Esophagus (tissue), 2 donors: ENCODE data around the gene KRT6A. TPM values are rescaled to one million over a fixed set of nuclear protein-coding genes. Genes with fewer than 3 reads are reported as not detected.

ENCODE experiments used
- H3K27ac ChIP-seq, 2 donors: one replicate each; pipeline ENCODE4 v1.5.1; 2013; ENCODE audit warnings: low read depth in 2 of 2, mild to moderate bottlenecking in 2 of 2, inconsistent platforms in 1 of 2, low read length in 1 of 2, moderate library complexity in 1 of 2
- H3K27me3 ChIP-seq, 2 donors: one replicate each; pipeline ENCODE4 v1.6.1; 2013; ENCODE audit warnings: low read length in 2 of 2, control low read depth in 1 of 2, mild to moderate bottlenecking in 1 of 2; ENCODE audit not compliant: insufficient read depth in 2 of 2, control insufficient read depth in 1 of 2
- H3K36me3 ChIP-seq, 2 donors: one replicate each; pipeline ENCODE4 v1.6.1; 2013; ENCODE audit warnings: low read length in 1 of 2; ENCODE audit not compliant: control insufficient read depth in 2 of 2, insufficient read depth in 2 of 2
- H3K4me1 ChIP-seq, 2 donors: one replicate each; pipeline ENCODE4 v1.6.1; 2013; ENCODE audit warnings: low read length in 1 of 2; ENCODE audit not compliant: control insufficient read depth in 2 of 2, insufficient read depth in 2 of 2
- H3K4me3 ChIP-seq, 2 donors: one replicate each; pipeline ENCODE4 v1.5.1; 2013; ENCODE audit warnings: low read length in 2 of 2, mild to moderate bottlenecking in 2 of 2, low read depth in 1 of 2, moderate library complexity in 1 of 2
- H3K9me3 ChIP-seq, 2 donors: one replicate each; pipeline ENCODE4 v1.6.1; 2013; ENCODE audit warnings: mild to moderate bottlenecking in 2 of 2, low read depth in 1 of 2, low read length in 1 of 2, moderate library complexity in 1 of 2; ENCODE audit not compliant: control insufficient read depth in 2 of 2, insufficient read depth in 1 of 2
- WGBS, 2 donors: extraction: QIAGEN DNeasy Blood & Tissue Kit; methylation state at CpG; one replicate each; pipeline ENCODE4 v1.1.7; 2013; 5-methylcytosine and 5-hydroxymethylcytosine counted together
- polyA plus RNA-seq, 2 donors: library from polyadenylated mRNA; stranded (reverse); fragments of 200-250 nt; gene quantifications; one replicate each; pipeline ENCODE4 v1.2.3, GENCODE V29; 2013
- donor health status: healthy with polysubstance abuse.
- donor health status: Bipolar disorder and iron deficiency.

Gene KRT6A
- polyA plus RNA-seq, 2 donors = 945 to 7,628 TPM

- Histone ChIP-seq H3K36me3 (peaks cover 5 to 11% of the 10 kb centered on the region in 2 donors), H3K27ac (no peak overlapping the region), H3K4me1 (no peaks in the 10 kb centered on the region), H3K4me3 (no peak overlapping the region), H3K27me3 (no peaks in the 10 kb centered on the region), H3K9me3 (no peaks in the 10 kb centered on the region)
- WGBS, 2 donors = 68 to 74% methylated on average over 5 of the region's 5 CpGs
Measured at GRCh38 chr12:52486166-52487105, 6.6 kb downstream of the KRT6A start.

- Histone ChIP-seq H3K4me3 (no peak overlapping the region), H3K9me3 (no peaks in the 10 kb centered on the region), H3K4me1 (no peaks in the 10 kb centered on the region), H3K36me3 (no peaks in the 10 kb centered on the region), H3K27ac (no peak overlapping the region), H3K27me3 (no peaks in the 10 kb centered on the region)
- WGBS, 2 donors = 61 to 67% methylated on average over 3 of the region's 3 CpGs
Measured at GRCh38 chr12:52480073-52480472, 13.0 kb downstream of the KRT6A start.

DNA sequence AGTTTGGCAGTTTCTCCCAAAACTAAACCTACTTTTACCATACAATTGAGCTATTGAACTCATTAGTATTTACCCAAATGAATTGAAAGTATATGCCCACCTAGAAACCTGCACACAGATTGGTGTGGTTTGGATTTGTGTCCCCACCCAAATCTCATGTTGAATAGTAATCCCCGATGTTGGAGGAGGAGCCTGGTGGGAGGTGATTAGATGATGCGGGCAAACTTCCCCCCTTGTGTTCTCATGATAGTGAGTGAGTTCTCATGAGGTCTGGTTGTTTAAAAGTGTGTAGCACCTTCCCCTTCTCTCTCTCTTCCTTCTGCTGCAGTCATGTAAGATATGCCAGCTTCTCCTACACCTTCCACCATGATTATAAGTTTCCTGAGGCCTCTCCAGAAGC, 15.4 kb downstream of the KRT6A start:
- Histone ChIP-seq H3K27ac (no peak overlapping the region), H3K4me3 (no peak overlapping the region), H3K9me3 (no peaks in the 10 kb centered on the region), H3K27me3 (no peaks in the 10 kb centered on the region), H3K4me1 (no peaks in the 10 kb centered on the region), H3K36me3 (no peaks in the 10 kb centered on the region)
- 54 to 68% methylated on average over 2 of the region's 2 CpGs for WGBS, 2 donors

DNA sequence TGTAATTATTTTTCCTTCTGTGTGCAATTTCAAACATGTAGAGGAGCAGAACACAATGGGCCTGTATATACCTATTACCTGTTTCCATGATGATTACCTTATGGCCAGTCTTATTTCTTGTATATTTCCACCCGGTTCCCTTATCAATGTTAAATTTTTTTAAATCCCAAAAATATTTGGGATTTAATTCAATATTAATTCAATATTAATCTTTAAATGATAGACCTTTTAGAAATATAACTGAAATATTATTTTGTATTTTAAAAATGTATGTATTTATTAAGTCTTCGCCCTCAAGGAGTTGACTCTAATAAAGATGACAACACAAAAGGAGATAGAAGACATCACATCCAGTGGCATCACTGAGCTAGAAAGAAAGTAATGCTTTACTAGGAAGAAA, 18.8 kb downstream of the KRT6A start:
- Histone ChIP-seq H3K27ac (no peak overlapping the region), H3K9me3 (no peaks in the 10 kb centered on the region), H3K4me1 (no peaks in the 10 kb centered on the region), H3K27me3 (no peaks in the 10 kb centered on the region), H3K4me3 (no peak overlapping the region), H3K36me3 (no peaks in the 10 kb centered on the region)
- 93 to 97% methylated on average over 2 of the region's 2 CpGs for WGBS, 2 donors

- Histone ChIP-seq H3K36me3 (no peaks in the 10 kb centered on the region), H3K27me3 (no peaks in the 10 kb centered on the region), H3K27ac (peak within 1 kb of the TSS in 1 of 2 donors; percentile 30), H3K4me1 (no peaks in the 10 kb centered on the region), H3K4me3 (no peak within 1 kb of the TSS), H3K9me3 (no peaks in the 10 kb centered on the region)
- WGBS, 2 donors = 61 to 65% methylated on average over 4 of the region's 4 CpGs
Measured at GRCh38 chr12:52473768-52474167, 19.3 kb downstream of the KRT6A start, which contains the start of gene KRT6C. Gene KRT6C (minus strand): TSS chr12:52473805. CDS start chr12:52473737, 68 bp downstream.

DNA sequence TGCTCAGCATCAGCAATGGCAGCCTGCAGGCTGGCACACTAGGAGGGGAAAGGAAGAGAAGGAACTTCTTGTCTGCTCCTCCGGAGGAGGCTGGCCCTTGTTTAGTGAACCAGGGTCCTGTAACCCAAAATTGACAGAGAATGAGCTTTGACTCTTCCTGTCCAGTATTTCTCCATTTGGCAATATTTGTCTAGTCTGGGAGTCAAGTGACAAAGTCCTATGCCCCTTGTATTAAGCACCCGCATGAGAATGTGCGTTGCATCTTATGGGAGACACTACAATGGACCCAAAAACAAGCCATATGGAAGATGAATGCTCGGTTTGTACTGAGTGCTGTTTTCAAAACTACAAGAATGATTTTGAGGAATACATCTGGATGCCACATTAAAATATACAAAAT, 23.2 kb downstream of the KRT6A start:
- H3K27ac ChIP-seq = no peak overlapping the region
- no peaks in the 10 kb centered on the region for H3K36me3 ChIP-seq
- H3K4me1 ChIP-seq = no peaks in the 10 kb centered on the region
- WGBS, 2 donors = 72 to 83% methylated on average over 4 of the region's 4 CpGs
- no peaks in the 10 kb centered on the region for H3K9me3 ChIP-seq
- no peaks in the 10 kb centered on the region for H3K27me3 ChIP-seq
- H3K4me3 ChIP-seq = no peak overlapping the region

DNA sequence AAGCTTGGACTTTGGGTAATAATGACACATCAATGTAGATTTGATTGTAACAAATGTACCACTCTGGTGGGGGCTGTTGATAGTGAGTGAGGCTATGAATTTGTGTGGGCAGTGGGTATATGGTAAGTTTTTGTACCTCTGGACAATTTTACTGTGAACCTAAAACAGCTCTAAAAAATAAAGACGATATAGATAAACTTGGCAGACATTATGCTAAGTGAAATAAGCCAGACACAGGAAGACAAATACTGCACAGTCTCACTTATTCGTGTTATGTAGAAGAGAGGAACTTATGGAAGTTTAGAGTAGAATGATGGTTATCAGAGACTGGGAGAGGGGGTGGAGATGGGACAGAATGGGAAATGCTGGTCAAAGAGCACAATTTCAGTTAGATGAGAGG, 28.2 kb downstream of the KRT6A start:
- no peak overlapping the region for H3K27ac ChIP-seq
- H3K4me1 ChIP-seq = no peaks in the 10 kb centered on the region
- H3K27me3 ChIP-seq = no peaks in the 10 kb centered on the region
- 57 to 64% methylated on average over 2 of the region's 2 CpGs for WGBS, 2 donors
- no peaks in the 10 kb centered on the region for H3K36me3 ChIP-seq
- H3K4me3 ChIP-seq = no peak overlapping the region
- no peaks in the 10 kb centered on the region for H3K9me3 ChIP-seq

GRCh38 chr12:52461693-52462092, 31.4 kb downstream of the KRT6A start:
- Histone ChIP-seq H3K36me3 (no peaks in the 10 kb centered on the region), H3K4me3 (no peak overlapping the region), H3K4me1 (no peaks in the 10 kb centered on the region), H3K27ac (no peak overlapping the region), H3K9me3 (no peaks in the 10 kb centered on the region), H3K27me3 (no peaks in the 10 kb centered on the region)
- 58 to 71% methylated on average over 5 of the region's 5 CpGs for WGBS, 2 donors

- H3K36me3 ChIP-seq = no peaks in the 10 kb centered on the region
- H3K4me1 ChIP-seq = no peaks in the 10 kb centered on the region
- no peaks in the 10 kb centered on the region for H3K27me3 ChIP-seq
- WGBS, 2 donors = 90 to 91% methylated on average over 5 of the region's 5 CpGs
- H3K4me3 ChIP-seq = no peak overlapping the region
- H3K27ac ChIP-seq = no peak overlapping the region
- H3K9me3 ChIP-seq = no peaks in the 10 kb centered on the region
Measured at GRCh38 chr12:52458861-52459260, 34.2 kb downstream of the KRT6A start.

DNA sequence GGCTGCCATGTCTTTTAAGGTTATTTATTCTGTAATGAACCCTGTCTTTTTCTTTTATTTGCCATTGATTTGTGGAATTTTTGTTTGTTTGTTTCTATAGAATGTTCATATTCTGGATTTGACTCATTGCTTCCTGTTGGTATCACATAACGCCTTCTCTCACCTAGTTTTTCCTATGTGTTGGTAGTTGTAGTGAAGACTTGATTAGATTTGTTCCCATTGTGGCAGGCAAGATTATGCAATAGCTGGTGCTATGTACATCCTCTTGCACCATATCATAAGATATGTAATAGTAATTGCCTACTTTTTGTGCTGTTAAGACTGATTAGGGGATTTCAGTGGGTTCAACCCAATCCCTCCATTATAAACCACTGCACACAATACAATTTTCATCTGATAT, 37.2 kb downstream of the KRT6A start:
- Histone ChIP-seq H3K27me3 (no peaks in the 10 kb centered on the region), H3K4me3 (no peak overlapping the region), H3K4me1 (no peaks in the 10 kb centered on the region), H3K9me3 (no peaks in the 10 kb centered on the region), H3K36me3 (no peaks in the 10 kb centered on the region), H3K27ac (no peak overlapping the region)
- 78 to 82% methylated on average over 1 of the region's 1 CpG for WGBS, 2 donors
